PC-9 (cell line): Measurements from ENCODE around the gene OGA. TPM values are rescaled to one million over a fixed set of nuclear protein-coding genes. Genes with fewer than 3 reads are reported as not detected.

ENCODE experiments used
- BruUV-seq: library from RNA; stranded (reverse); fragments of 400-500 nt; replicated peaks from 2 replicates; lab custom pipeline; 2021; lab: Mats Ljungman, UMichigan
- CTCF ChIA-PET: fragments of 300-600 bp; sonication (Branson Sonifier 250); formaldehyde crosslinking; loops from one replicate; lab custom pipeline; 2022; ENCODE audit warnings: antibody characterized with exemption; lab: Charles Lee
- POLR2A ChIA-PET: fragments of 300-600 bp; sonication (Branson Sonifier 250); formaldehyde crosslinking; loops from one replicate; lab custom pipeline; 2022; ENCODE audit warnings: antibody characterized with exemption; ENCODE audit not compliant: unreplicated experiment; lab: Charles Lee
- DNase-seq, 2 experiments: peaks; one replicate each; pipeline versions ENCODE4 v3.0.0 to v3.0.0-alpha.2; 2015 to 2022; ENCODE audit warnings: mixed read lengths in 1 of 2
- H2AFZ ChIP-seq: fragments of 200-600 bp; sonication (generic); 2 replicates; pipeline ENCODE4 v1.8.1; 2017; ENCODE audit warnings: antibody characterized with exemption
- H3F3A ChIP-seq: fragments of 200-600 bp; sonication (generic); 2 replicates; pipeline ENCODE4 v1.8.1; 2017; ENCODE audit warnings: antibody characterized with exemption, mild to moderate bottlenecking, low read depth; ENCODE audit not compliant: insufficient read depth
- H3K27ac ChIP-seq: fragments of 200-600 bp; sonication (generic); 2 replicates; pipeline ENCODE4 v1.6.1; 2016; ENCODE audit warnings: mixed run types
- H3K27me3 ChIP-seq: fragments of 200-600 bp; sonication (generic); 2 replicates; pipeline ENCODE4 v1.6.1; 2016; ENCODE audit warnings: low read depth, mixed run types; ENCODE audit not compliant: insufficient read depth
- H3K36me3 ChIP-seq: fragments of 200-600 bp; sonication (generic); 2 replicates; pipeline ENCODE4 v1.6.1; 2016; ENCODE audit warnings: low read depth, mixed run types
- H3K4me1 ChIP-seq: fragments of 200-600 bp; sonication (generic); replicated peaks from 2 replicates; pipeline ENCODE4 v1.6.1; 2016; ENCODE audit warnings: mixed run types; ENCODE audit not compliant: insufficient read depth
- H3K4me2 ChIP-seq: fragments of 200-600 bp; sonication (generic); 2 replicates; pipeline ENCODE4 v1.6.1; 2017; ENCODE audit warnings: mixed run types
- H3K4me3 ChIP-seq: fragments of 200-600 bp; sonication (generic); 2 replicates; pipeline ENCODE4 v1.6.1; 2016; ENCODE audit warnings: mixed run types
- H3K79me2 ChIP-seq: fragments of 200-600 bp; sonication (generic); 2 replicates; pipeline ENCODE4 v1.6.1; 2017; ENCODE audit warnings: low read depth, mixed run types
- H3K9me2 ChIP-seq: fragments of 200-600 bp; sonication (generic); 2 replicates; pipeline ENCODE4 v1.8.1; 2017; ENCODE audit warnings: mild to moderate bottlenecking; ENCODE audit not compliant: insufficient read depth
- H3K9me3 ChIP-seq: fragments of 200-600 bp; sonication (generic); 2 replicates; pipeline ENCODE4 v1.8.1; 2016; ENCODE audit warnings: low read depth; ENCODE audit not compliant: insufficient read depth
- H4K20me1 ChIP-seq: fragments of 200-600 bp; sonication (generic); 2 replicates; pipeline ENCODE4 v1.8.1; 2017; ENCODE audit not compliant: insufficient read depth
- CTCF ChIP-seq: fragments of 200-600 bp; sonication (generic); conservative IDR thresholded peaks from 2 replicates; pipeline ENCODE4 v1.6.1; 2017; ENCODE audit warnings: mixed run types, antibody characterized with exemption, mild to moderate bottlenecking, moderate library complexity
- EZH2 ChIP-seq: fragments of 200-600 bp; sonication (generic); IDR thresholded peaks from 2 replicates; pipeline ENCODE4 v1.8.0; 2017; ENCODE audit warnings: antibody characterized with exemption, low read depth
- intact Hi-C: fragments of 100-400 bp; cut with micrococcal nuclease; formaldehyde crosslinking; loops from one replicate; pipeline ENCODE4 v1.10.0; 2022; ENCODE audit not compliant: unreplicated experiment
- total RNA-seq: library from RNA; stranded (reverse); gene quantifications from 2 replicates; pipeline ENCODE4 v1.2.3, GENCODE V29; 2021

The OGA gene
- total RNA-seq, 1 experiment from 2014 or later: 82.0 TPM

- no peaks in the 10 kb centered on the region for H3K79me2 ChIP-seq
- ChIA-PET CTCF (no interaction called here), POLR2A (no interaction called here)
- no peaks in the 10 kb centered on the region for H3K36me3 ChIP-seq
- no peaks in the 10 kb centered on the region for H3K9me2 ChIP-seq
- no peak overlapping the region for H3K4me2 ChIP-seq
- TF ChIP-seq EZH2 (no peak), CTCF (no peak)
- no peak overlapping the region for H2AFZ ChIP-seq
- no peaks in the 10 kb centered on the region for H3K4me1 ChIP-seq
- no peak for DNase-seq
- intact Hi-C loops: no loop called here
- H3F3A ChIP-seq: no peaks in the 10 kb centered on the region
- no peaks in the 10 kb centered on the region for H3K27me3 ChIP-seq
- H3K27ac ChIP-seq: no peak overlapping the region
- no peak overlapping the region for H3K4me3 ChIP-seq
- BruUV-seq: no TSS peak
- no peaks in the 10 kb centered on the region for H3K9me3 ChIP-seq
- H4K20me1 ChIP-seq: no peaks in the 10 kb centered on the region
Observed at GRCh38 chr10:101766306-101766705, 51.9 kb downstream of the OGA start.

- Histone ChIP-seq H3K79me2 (no peaks in the 10 kb centered on the region), H2AFZ (no peak overlapping the region), H4K20me1 (no peaks in the 10 kb centered on the region), H3F3A (no peaks in the 10 kb centered on the region), H3K9me3 (no peaks in the 10 kb centered on the region), H3K4me1 (no peaks in the 10 kb centered on the region), H3K9me2 (no peaks in the 10 kb centered on the region), H3K27me3 (no peaks in the 10 kb centered on the region), H3K4me2 (no peak overlapping the region), H3K27ac (no peak overlapping the region), H3K36me3 (no peaks in the 10 kb centered on the region), H3K4me3 (no peak overlapping the region)
- TF ChIP-seq CTCF (no peak), EZH2 (no peak)
- ChIA-PET CTCF (no interaction called here), POLR2A (no interaction called here)
- DNase-seq: no peak
- no TSS peak for BruUV-seq
- intact Hi-C loops: no loop called here
Observed at GRCh38 chr10:101763141-101763846, 55.0 kb downstream of the OGA start.

GRCh38 chr10:101762736-101763135, 55.5 kb downstream of the OGA start:
- Histone ChIP-seq H3K9me3 (no peaks in the 10 kb centered on the region), H3K9me2 (no peaks in the 10 kb centered on the region), H4K20me1 (no peaks in the 10 kb centered on the region), H3K36me3 (no peaks in the 10 kb centered on the region), H3K4me2 (no peak overlapping the region), H3K27ac (no peak overlapping the region), H3F3A (no peaks in the 10 kb centered on the region), H3K27me3 (no peaks in the 10 kb centered on the region), H3K79me2 (no peaks in the 10 kb centered on the region), H2AFZ (no peak overlapping the region), H3K4me3 (no peak overlapping the region), H3K4me1 (no peaks in the 10 kb centered on the region)
- no peak for TF ChIP-seq CTCF
- TF ChIP-seq EZH2: no peak
- intact Hi-C loops: no loop called here
- ChIA-PET CTCF (no interaction called here), POLR2A (no interaction called here)
- DNase-seq: no peak
- BruUV-seq: no TSS peak
